Measurements from ENCODE around the gene MAP4K4.

MAP4K4 gene

GRCh38 chr2:101693991-101694588, 3.4 kb upstream of the MAP4K4 start:
- DNase-seq = no peak

GRCh38 chr2:101696272-101697123, 1.0 kb upstream of the MAP4K4 start:
- no peak for DNase-seq

- DNase-seq = no peak
Measured at GRCh38 chr2:101698014-101698843, 722 bp downstream of the MAP4K4 start.

- DNase-seq = no peak
Measured at GRCh38 chr2:101698844-101699754, 1.6 kb downstream of the MAP4K4 start.

- no peak for DNase-seq
Measured at GRCh38 chr2:101699755-101700461, 2.4 kb downstream of the MAP4K4 start.

GRCh38 chr2:101704046-101704466, 6.5 kb downstream of the MAP4K4 start:
- no peak for DNase-seq

GRCh38 chr2:101704816-101705578, 7.5 kb downstream of the MAP4K4 start:
- no peak for DNase-seq

- no peak for DNase-seq
Measured at GRCh38 chr2:101706121-101706818, 8.8 kb downstream of the MAP4K4 start.

GRCh38 chr2:101706819-101707177, 9.3 kb downstream of the MAP4K4 start:
- no peak for DNase-seq

GRCh38 chr2:101710036-101710435, 12.5 kb downstream of the MAP4K4 start:
- DNase-seq = no peak

- no peak for DNase-seq
Measured at GRCh38 chr2:101710471-101711318, 13.2 kb downstream of the MAP4K4 start.

- DNase-seq = no peak
Measured at GRCh38 chr2:101714118-101714517, 16.6 kb downstream of the MAP4K4 start.

- no peak for DNase-seq
Measured at GRCh38 chr2:101717071-101717845, 19.8 kb downstream of the MAP4K4 start.

- DNase-seq = no peak
Measured at GRCh38 chr2:101718479-101718878, 21.0 kb downstream of the MAP4K4 start.

- DNase-seq = no peak
Measured at GRCh38 chr2:101718993-101719571, 21.6 kb downstream of the MAP4K4 start.

GRCh38 chr2:101720732-101721131, 23.2 kb downstream of the MAP4K4 start:
- DNase-seq = no peak

GRCh38 chr2:101722864-101723263, 25.4 kb downstream of the MAP4K4 start:
- no peak for DNase-seq

All from DMS 273 treated with DMSO at 0.1 percent for 48 hours (cell line).